HuH-7.5 (cell line): ENCODE results near the gene SULT1A1.
"Not testable (repeated sequence)": the region's sequence is repeated elsewhere in the genome, so short reads cannot be mapped to it uniquely, and the experiment has no call there.

Experiments
- DNase-seq: peaks from one replicate; pipeline ENCODE4 v3.0.0; 2011; ENCODE audit warnings: low spot score

SULT1A1 gene

GRCh38 chr16:28609631-28610594 is at the start of gene SULT1A1:
TSS of gene SULT1A1 (minus strand) at chr16:28610044. CDS start at chr16:28608855, 1,189 bp downstream.
- peak; percentile 37 for DNase-seq

- DNase-seq, result not testable (repeated sequence)
Observed at GRCh38 chr16:28639959-28640358, 30.1 kb upstream of the SULT1A1 start.

- not testable (repeated sequence) for DNase-seq
Observed at GRCh38 chr16:28638359-28638758, 28.5 kb upstream of the SULT1A1 start.

- not testable (repeated sequence) for DNase-seq
Observed at GRCh38 chr16:28637765-28638164, 27.9 kb upstream of the SULT1A1 start, which contains the start of gene NPIPB8. TSS of gene NPIPB8 (plus strand) at chr16:28638065. CDS start at chr16:28638361, 296 bp downstream.

- DNase-seq, result not testable (repeated sequence)
Observed at GRCh38 chr16:28636093-28636823, 26.4 kb upstream of the SULT1A1 start.

GRCh38 chr16:28630905-28631304 is 21.1 kb upstream of the SULT1A1 start:
- DNase-seq, result not testable (repeated sequence)

GRCh38 chr16:28623172-28623711 is 13.4 kb upstream of the SULT1A1 start:
- DNase-seq, result peak; percentile 50

- not testable (repeated sequence) for DNase-seq
Observed at GRCh38 chr16:28622532-28623171, 12.8 kb upstream of the SULT1A1 start.

- no peak for DNase-seq
Observed at GRCh38 chr16:28621481-28622155, 11.8 kb upstream of the SULT1A1 start.

- DNase-seq, result not testable (repeated sequence)
Observed at GRCh38 chr16:28620316-28620715, 10.5 kb upstream of the SULT1A1 start.

GRCh38 chr16:28617874-28618273 is 8.0 kb upstream of the SULT1A1 start:
- no peak for DNase-seq

GRCh38 chr16:28616636-28617035 is 6.8 kb upstream of the SULT1A1 start:
- no peak for DNase-seq

- not testable (repeated sequence) for DNase-seq
Observed at GRCh38 chr16:28616224-28616577, 6.4 kb upstream of the SULT1A1 start.

- DNase-seq, result not testable (repeated sequence)
Observed at GRCh38 chr16:28615486-28616223, 5.8 kb upstream of the SULT1A1 start.

GRCh38 chr16:28614561-28614960 is 4.7 kb upstream of the SULT1A1 start:
- not testable (repeated sequence) for DNase-seq

- not testable (repeated sequence) for DNase-seq
Observed at GRCh38 chr16:28613912-28614311, 4.1 kb upstream of the SULT1A1 start.

GRCh38 chr16:28612359-28613280 is 2.8 kb upstream of the SULT1A1 start:
- not testable (repeated sequence) for DNase-seq

GRCh38 chr16:28610595-28611191 is 849 bp upstream of the SULT1A1 start:
- DNase-seq, result no peak
